ENCODE measurements around the gene CCNC. TPM values are rescaled to one million over a fixed set of nuclear protein-coding genes. Genes with fewer than 3 reads are reported as not detected.

CCNC gene
- total RNA-seq, 1 donor from 2014 or later, result 47.4 TPM

DNA sequence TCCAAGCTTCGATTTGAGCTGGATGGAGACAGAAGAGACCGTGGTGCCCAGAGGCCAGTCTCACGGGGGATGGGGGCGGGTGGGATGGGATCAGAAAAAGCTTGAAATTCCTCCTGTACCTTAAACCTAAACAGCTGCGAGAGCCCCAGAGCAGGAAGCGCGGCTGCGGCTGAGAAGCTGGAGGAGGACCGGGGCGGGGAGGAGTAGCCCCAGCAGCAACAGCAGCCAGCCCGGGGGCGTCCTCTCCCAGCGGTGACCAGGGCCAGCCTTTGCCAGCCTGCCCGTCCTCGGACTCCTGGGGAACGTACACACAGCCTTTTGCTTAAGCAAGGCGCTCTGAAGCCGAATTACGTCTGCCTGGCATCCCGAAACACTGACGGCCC lies 20.8 kb upstream of the CCNC start:
- H3K27me3 ChIP-seq, result no peaks in the 10 kb centered on the region

DNA sequence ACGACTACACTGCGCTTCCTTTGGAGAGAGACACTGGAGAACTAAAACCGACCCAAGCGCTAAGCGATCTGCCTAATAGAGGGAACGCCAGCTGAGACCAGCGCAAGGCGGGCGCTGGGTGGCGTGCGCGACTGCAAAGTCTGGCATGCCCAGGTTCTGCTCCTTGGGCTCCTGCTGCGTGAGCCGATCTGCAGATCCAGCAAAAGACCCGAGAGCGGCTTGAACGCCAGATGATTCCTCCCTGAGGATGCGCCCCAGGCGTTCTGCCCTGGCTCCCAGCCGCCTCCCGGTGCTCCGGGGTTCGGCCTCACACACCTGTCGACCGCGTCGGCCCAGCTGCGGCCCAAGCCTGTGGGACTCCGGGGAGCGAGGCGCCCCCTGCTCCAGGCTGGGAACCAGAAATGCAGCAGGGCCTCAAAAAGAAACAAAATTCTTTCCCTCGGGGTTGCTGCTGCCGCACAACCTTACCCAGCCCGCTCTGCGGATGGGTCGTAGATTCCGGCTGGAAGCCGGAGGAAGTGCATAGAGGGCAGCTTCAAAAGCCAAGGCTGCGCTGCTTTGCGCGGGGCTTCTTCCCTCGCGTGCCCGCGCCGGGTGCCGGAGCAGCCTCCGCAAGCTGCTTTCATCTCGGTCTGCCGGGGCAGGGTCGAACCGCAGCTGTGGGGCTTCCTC lies 20.3 kb upstream of the CCNC start:
- Histone ChIP-seq H3K4me1 (peaks cover 20% of the 10 kb centered on the region), H3K27ac (no peak overlapping the region), H3K9me3 (no peaks in the 10 kb centered on the region), H3K4me3 (peak overlapping the region; percentile 45 to 55), H3K36me3 (no peaks in the 10 kb centered on the region), H3K27me3 (no peaks in the 10 kb centered on the region)
- TF ChIP-seq, protein P1, sequence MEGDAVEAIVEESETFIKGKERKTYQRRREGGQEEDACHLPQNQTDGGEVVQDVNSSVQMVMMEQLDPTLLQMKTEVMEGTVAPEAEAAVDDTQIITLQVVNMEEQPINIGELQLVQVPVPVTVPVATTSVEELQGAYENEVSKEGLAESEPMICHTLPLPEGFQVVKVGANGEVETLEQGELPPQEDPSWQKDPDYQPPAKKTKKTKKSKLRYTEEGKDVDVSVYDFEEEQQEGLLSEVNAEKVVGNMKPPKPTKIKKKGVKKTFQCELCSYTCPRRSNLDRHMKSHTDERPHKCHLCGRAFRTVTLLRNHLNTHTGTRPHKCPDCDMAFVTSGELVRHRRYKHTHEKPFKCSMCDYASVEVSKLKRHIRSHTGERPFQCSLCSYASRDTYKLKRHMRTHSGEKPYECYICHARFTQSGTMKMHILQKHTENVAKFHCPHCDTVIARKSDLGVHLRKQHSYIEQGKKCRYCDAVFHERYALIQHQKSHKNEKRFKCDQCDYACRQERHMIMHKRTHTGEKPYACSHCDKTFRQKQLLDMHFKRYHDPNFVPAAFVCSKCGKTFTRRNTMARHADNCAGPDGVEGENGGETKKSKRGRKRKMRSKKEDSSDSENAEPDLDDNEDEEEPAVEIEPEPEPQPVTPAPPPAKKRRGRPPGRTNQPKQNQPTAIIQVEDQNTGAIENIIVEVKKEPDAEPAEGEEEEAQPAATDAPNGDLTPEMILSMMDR (IDR thresholded peaks at IDR 0.05), result no peak
- no peak for TF ChIP-seq POLR2AphosphoS5 (IDR thresholded peaks at IDR 0.05; ENCODE audit: insufficient read depth in 1 of 2, low read depth in 1 of 2)
- TF ChIP-seq POLR2A (IDR thresholded peaks at IDR 0.05), result no peak
- no peak for DNase-seq (ENCODE audit: extremely low spot score in 2 of 2)
- intact Hi-C loops (cut with DNase I), result loop anchor here (10.0 kb wide), 1 partner anchor 156 kb away; no protein-coding TSS in a partner anchor

More for the DNA sequence above, 20.8 kb upstream of the CCNC start:
- no peaks in the 10 kb centered on the region for H3K9me3 ChIP-seq
- no peak for DNase-seq (ENCODE audit: extremely low spot score in 2 of 2)
- H3K4me3 ChIP-seq, result peak overlapping the region; percentile 45 to 55
- H3K4me1 ChIP-seq, result peaks cover 20% of the 10 kb centered on the region
- TF ChIP-seq POLR2A (IDR thresholded peaks at IDR 0.05) (no peak), POLR2AphosphoS5 (IDR thresholded peaks at IDR 0.05; ENCODE audit: insufficient read depth in 1 of 2, low read depth in 1 of 2) (no peak)
- TF ChIP-seq, protein P1 (IDR thresholded peaks at IDR 0.05), result no peak
- H3K36me3 ChIP-seq, result no peaks in the 10 kb centered on the region
- no peak overlapping the region for H3K27ac ChIP-seq
- intact Hi-C loops (cut with DNase I), result loop anchor here (10.0 kb wide), 1 partner anchor 156 kb away; no protein-coding TSS in a partner anchor

DNA sequence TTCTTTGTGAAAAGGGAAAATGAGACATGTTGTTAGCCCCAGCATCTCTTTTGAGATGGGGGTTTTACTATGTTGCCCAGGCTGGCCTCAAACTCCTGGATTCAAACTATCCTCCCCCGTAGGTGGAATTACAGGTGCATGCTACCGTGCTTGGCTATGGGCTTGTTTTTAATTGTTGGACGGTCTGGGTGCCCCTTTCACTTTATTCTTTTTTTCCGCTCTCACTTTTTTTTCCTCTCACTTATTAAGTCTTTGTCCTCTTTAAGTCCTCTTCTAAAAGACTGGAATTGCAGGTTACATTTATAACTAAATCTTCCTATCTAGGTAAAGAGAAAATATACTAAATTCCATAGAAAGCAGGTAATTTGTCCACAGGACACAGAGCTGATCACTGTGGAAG lies 19.3 kb upstream of the CCNC start:
- TF ChIP-seq POLR2A (IDR thresholded peaks at IDR 0.05), result no peak
- no peak for TF ChIP-seq POLR2AphosphoS5 (IDR thresholded peaks at IDR 0.05; ENCODE audit: insufficient read depth in 1 of 2, low read depth in 1 of 2)
- TF ChIP-seq, protein P1 (IDR thresholded peaks at IDR 0.05), result no peak
- H3K4me1 ChIP-seq, result peaks cover 20% of the 10 kb centered on the region
- H3K4me3 ChIP-seq, result no peak overlapping the region
- no peaks in the 10 kb centered on the region for H3K36me3 ChIP-seq
- no peak for DNase-seq (ENCODE audit: extremely low spot score in 2 of 2)
- H3K27me3 ChIP-seq, result no peaks in the 10 kb centered on the region
- H3K27ac ChIP-seq, result no peak overlapping the region
- intact Hi-C loops (cut with DNase I), result loop anchor here (10.0 kb wide), 1 partner anchor 157 kb away; no protein-coding TSS in a partner anchor
- no peaks in the 10 kb centered on the region for H3K9me3 ChIP-seq

DNA sequence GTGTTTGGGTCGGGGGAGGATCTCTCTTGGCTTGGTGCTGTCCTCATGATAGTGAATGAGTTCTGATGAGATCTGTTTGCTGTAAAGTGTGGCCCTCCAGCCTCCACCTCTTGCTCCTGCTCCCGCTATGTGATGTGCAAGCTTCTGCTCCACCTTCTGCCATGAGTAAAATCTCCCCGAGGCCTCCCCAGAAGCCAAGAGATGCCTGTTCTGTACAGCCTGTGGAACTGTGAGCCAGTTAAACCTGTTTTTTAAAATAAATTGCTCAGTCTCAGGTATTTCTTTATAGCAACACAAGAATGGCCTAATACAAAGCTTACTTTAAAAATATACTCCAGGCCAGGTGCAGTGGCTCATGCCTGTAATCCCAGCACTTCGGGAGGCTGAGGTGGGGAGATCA lies 11.3 kb upstream of the CCNC start:
- no peaks in the 10 kb centered on the region for H3K27me3 ChIP-seq
- H3K4me3 ChIP-seq, result no peak overlapping the region
- H3K36me3 ChIP-seq, result no peaks in the 10 kb centered on the region
- no peak for DNase-seq (ENCODE audit: extremely low spot score in 2 of 2)
- no peak overlapping the region for H3K27ac ChIP-seq
- H3K9me3 ChIP-seq, result no peaks in the 10 kb centered on the region
- TF ChIP-seq POLR2A (IDR thresholded peaks at IDR 0.05) (no peak), POLR2AphosphoS5 (IDR thresholded peaks at IDR 0.05; ENCODE audit: insufficient read depth in 1 of 2, low read depth in 1 of 2) (no peak)
- TF ChIP-seq, protein P1 (IDR thresholded peaks at IDR 0.05), result no peak
- intact Hi-C loops (cut with DNase I), result loop anchor here (10.0 kb wide), 1 partner anchor 165 kb away; no protein-coding TSS in a partner anchor
- H3K4me1 ChIP-seq, result no peaks in the 10 kb centered on the region

DNA sequence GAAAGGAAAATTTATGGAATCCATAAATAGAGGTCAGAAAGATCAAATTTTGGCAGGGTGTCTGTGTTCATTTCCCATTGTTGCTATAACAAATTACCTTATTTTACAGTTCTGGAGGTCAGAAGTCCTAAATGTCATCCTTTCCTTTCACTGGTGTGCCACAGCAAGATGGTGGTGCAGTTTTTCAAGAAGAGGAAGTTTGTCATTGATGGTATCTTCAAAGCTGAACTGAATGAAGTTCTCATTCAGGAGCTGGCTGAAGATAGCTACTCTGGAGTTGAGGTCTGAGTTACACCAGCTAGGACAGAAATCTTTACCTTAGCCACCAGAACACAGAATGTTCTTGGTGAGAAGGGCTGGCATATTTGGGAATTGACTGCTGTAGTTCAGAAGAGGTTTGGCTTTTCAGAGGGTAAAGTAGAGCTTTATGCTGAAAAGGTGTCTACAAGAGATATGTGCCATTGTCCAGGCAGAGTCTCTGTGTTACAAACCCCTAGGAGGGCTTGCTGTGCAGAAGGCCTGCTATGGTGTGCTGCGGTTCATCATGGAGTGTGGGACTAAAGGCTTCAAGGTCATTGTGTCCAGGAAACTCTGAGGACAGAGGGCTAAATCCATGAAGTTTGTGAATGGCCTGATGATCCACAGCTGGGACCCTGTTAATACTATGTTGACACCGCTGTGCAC lies 7.2 kb upstream of the CCNC start:
- no peak for DNase-seq (ENCODE audit: extremely low spot score in 2 of 2)
- Histone ChIP-seq H3K27ac (no peak overlapping the region), H3K36me3 (no peaks in the 10 kb centered on the region), H3K27me3 (no peaks in the 10 kb centered on the region), H3K9me3 (no peaks in the 10 kb centered on the region), H3K4me1 (no peaks in the 10 kb centered on the region), H3K4me3 (no peak overlapping the region)
- intact Hi-C loops (cut with DNase I), result no loop called here
- no peak for TF ChIP-seq POLR2AphosphoS5 (IDR thresholded peaks at IDR 0.05; ENCODE audit: insufficient read depth in 1 of 2, low read depth in 1 of 2)
- TF ChIP-seq, protein P1 (IDR thresholded peaks at IDR 0.05), result no peak
- TF ChIP-seq POLR2A (IDR thresholded peaks at IDR 0.05), result no peak
